Measurements from ENCODE around the gene CILP. TPM values are rescaled to one million over a fixed set of nuclear protein-coding genes. Genes with fewer than 3 reads are reported as not detected.

The CILP gene
- total RNA-seq, 4 donors from 2014 or later = 2.5 to 78.0 (median 5.5) TPM

DNA sequence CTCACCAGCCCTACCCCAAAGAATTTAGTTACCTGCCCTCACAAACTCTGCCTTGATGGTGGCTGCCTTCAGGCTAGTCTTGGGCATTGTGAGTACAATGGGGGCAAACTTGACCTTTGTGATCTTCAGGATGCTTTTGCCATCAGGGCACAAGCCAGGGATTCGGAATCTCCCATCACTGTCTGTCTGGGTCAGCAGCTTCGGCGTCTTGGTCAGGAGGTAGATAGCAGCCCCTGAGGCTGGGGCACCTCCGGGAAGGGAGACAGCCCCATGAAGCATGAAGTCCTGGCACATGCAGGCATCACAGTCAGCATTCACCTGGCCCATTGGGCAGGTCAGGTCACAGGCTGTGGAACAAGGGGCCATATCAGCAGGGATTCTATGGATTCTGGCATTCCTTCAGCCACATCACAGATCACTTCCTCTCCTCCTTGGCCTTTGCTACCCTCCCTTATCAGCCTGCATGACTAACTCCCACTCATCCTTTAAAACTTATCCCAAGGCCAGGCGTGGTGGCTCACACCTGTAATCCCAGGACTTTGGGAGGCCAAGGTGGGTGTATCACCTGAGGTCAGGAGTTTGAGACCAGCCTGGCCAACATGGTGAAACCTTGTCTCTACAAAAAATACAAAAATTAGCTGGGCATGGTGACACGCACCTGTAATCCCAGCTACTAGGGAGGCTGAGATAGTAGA, 6.9 kb downstream of the CILP start:
- DNase-seq = no peak
- no peaks in the 10 kb centered on the region for H3K36me3 ChIP-seq
- TF ChIP-seq, protein P1, sequence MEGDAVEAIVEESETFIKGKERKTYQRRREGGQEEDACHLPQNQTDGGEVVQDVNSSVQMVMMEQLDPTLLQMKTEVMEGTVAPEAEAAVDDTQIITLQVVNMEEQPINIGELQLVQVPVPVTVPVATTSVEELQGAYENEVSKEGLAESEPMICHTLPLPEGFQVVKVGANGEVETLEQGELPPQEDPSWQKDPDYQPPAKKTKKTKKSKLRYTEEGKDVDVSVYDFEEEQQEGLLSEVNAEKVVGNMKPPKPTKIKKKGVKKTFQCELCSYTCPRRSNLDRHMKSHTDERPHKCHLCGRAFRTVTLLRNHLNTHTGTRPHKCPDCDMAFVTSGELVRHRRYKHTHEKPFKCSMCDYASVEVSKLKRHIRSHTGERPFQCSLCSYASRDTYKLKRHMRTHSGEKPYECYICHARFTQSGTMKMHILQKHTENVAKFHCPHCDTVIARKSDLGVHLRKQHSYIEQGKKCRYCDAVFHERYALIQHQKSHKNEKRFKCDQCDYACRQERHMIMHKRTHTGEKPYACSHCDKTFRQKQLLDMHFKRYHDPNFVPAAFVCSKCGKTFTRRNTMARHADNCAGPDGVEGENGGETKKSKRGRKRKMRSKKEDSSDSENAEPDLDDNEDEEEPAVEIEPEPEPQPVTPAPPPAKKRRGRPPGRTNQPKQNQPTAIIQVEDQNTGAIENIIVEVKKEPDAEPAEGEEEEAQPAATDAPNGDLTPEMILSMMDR (IDR thresholded peaks at IDR 0.05) = no peak
- no peaks in the 10 kb centered on the region for H3K9me3 ChIP-seq
- no peaks in the 10 kb centered on the region for H3K27me3 ChIP-seq
- H3K4me1 ChIP-seq = no peaks in the 10 kb centered on the region
- intact Hi-C loops (cut with DNase I) = no loop called here
- no peak overlapping the region for H3K27ac ChIP-seq
- no peak overlapping the region for H3K4me3 ChIP-seq
- WGBS, 2 donors = 84 to 88% methylated on average over 4 to 6 of the region's 6 CpGs

DNA sequence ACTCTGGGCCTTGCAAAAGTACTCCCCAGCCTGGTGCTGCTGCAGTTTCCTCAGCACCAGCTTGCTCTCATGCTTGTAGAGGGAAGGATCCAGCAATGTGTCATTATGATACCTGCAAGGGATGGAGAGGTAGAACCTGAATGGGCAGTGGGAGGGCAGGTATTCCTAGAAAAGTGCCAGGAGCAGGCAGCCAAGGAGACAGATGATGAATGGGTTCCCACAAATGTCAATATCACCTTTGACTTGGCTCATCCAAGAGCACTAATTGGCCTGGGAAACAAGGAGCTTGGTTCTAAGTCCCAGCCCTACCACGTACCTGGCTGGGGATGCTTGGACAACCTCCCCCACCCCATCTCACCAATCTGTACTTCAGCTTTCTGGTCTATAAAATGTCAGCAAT, 9.4 kb downstream of the CILP start:
- H3K36me3 ChIP-seq = no peaks in the 10 kb centered on the region
- no peak for TF ChIP-seq POLR2A (IDR thresholded peaks at IDR 0.05)
- TF ChIP-seq, protein P1 (IDR thresholded peaks at IDR 0.05) = no peak
- WGBS, 2 donors = 44 to 92% methylated on average over 1 of the region's 1 CpG
- H3K27me3 ChIP-seq = no peaks in the 10 kb centered on the region
- no peaks in the 10 kb centered on the region for H3K9me3 ChIP-seq
- H3K4me1 ChIP-seq = peaks cover 0 to under 1% (median 0%) of the 10 kb centered on the region in 3 donors
- intact Hi-C loops (cut with DNase I) = no loop called here
- no peak overlapping the region for H3K4me3 ChIP-seq
- DNase-seq = no peak
- H3K27ac ChIP-seq = no peak overlapping the region

DNA sequence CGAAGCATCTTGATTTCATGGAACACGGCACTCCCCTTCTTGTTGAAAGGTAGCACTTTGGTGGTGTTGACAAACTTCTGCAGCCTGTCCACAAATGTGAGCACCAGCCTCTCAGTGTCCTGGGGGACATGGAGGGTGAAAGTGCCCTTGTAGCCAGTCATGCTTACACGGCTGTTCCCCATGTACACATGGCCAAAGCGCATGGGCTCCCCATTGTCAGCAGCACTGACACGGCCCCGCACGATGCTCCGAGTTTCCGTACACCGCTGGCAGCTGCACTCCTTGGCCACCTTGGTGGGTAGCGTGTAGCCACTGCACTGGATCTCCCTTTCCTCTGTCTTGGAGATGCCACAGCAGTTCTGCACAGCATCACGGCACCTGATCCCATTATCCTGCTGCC, 12.7 kb downstream of the CILP start:
- TF ChIP-seq, protein P1 (IDR thresholded peaks at IDR 0.05) = no peak
- no peak for TF ChIP-seq POLR2A (IDR thresholded peaks at IDR 0.05)
- Histone ChIP-seq H3K4me1 (peaks cover 0 to 29% (median 0%) of the 10 kb centered on the region in 3 donors), H3K36me3 (no peaks in the 10 kb centered on the region), H3K9me3 (no peaks in the 10 kb centered on the region), H3K27me3 (no peaks in the 10 kb centered on the region), H3K27ac (no peak overlapping the region), H3K4me3 (no peak overlapping the region)
- 94 to 96% methylated on average over 9 to 11 of the region's 12 CpGs for WGBS, 2 donors
- DNase-seq = no peak
- intact Hi-C loops (cut with DNase I) = loop anchor here (5.0 kb wide), 1 partner anchor 79 kb away; no protein-coding TSS in a partner anchor

DNA sequence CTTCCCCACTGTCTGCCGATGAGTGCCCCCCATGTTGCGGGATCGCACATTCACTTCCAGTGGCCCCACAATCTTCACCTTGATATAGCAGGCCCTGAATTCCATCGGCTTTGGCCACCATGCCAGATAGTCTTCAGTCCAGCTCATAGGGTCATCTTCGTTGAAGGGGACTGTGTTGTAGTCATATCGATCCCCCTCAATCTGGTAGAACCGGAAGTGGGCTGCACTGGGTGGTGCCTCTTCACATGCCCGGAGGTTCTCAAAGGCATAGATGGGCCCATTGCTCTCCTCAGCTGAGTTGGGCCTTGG, 14.0 kb downstream of the CILP start:
- WGBS, 2 donors = 93% methylated on average over 5 to 6 of the region's 8 CpGs
- intact Hi-C loops (cut with DNase I) = loop anchor here (5.0 kb wide), 1 partner anchor 80 kb away; no protein-coding TSS in a partner anchor
- peak overlapping the region in 1 of 4 donors; percentile 29 for H3K27ac ChIP-seq
- no peak overlapping the region for H3K4me3 ChIP-seq
- no peak for TF ChIP-seq POLR2A (IDR thresholded peaks at IDR 0.05)
- TF ChIP-seq, protein P1 (IDR thresholded peaks at IDR 0.05) = no peak
- peaks cover 0 to 29% (median 0%) of the 10 kb centered on the region in 3 donors for H3K4me1 ChIP-seq
- H3K27me3 ChIP-seq = no peaks in the 10 kb centered on the region
- H3K9me3 ChIP-seq = no peaks in the 10 kb centered on the region
- no peaks in the 10 kb centered on the region for H3K36me3 ChIP-seq
- DNase-seq = no peak

DNA sequence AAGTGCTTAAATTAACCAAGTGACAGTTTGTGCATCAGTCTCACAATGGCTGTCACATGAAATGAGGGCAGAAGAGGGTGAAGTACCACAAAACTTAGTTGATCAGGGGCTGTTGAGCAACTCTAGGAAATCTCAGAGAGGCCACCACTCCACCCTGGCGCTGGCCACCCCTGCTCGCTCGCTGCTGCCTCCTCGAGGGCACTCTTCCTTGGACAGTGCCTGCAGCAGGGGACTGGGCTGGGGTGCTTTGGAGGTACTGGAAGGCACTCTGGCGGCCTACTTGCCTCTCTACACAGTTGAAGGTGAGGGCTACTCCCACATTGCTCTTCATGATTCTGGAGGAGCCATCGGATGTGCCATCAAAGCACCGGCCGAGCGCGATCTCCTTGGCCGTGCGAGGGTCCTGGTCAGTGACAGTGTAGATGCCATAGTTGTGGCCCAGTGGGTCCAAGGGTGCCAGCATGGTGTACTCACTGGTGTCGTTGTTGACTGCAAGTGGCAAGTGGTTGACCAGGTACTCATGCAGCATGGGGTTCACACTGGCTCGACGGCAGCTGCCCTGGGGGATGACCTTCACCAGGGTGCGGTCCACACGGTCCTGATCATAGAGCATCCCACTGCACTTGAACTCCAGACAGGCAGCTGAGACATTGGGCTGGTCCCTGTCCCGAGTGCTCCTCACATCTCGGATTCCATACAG, 14.5 kb downstream of the CILP start:
- peaks cover 0 to 29% (median 0%) of the 10 kb centered on the region in 3 donors for H3K4me1 ChIP-seq
- H3K27me3 ChIP-seq = no peaks in the 10 kb centered on the region
- intact Hi-C loops (cut with DNase I) = loop anchor here (5.0 kb wide), 1 partner anchor 81 kb away; no protein-coding TSS in a partner anchor
- no peak for TF ChIP-seq POLR2A (IDR thresholded peaks at IDR 0.05)
- TF ChIP-seq, protein P1 (IDR thresholded peaks at IDR 0.05) = no peak
- H3K9me3 ChIP-seq = no peaks in the 10 kb centered on the region
- WGBS, 2 donors = 90 to 93% methylated on average over 4 to 17 of the region's 19 CpGs
- peak overlapping the region in 1 of 4 donors; percentile 29 for H3K27ac ChIP-seq
- no peak for DNase-seq
- H3K36me3 ChIP-seq = no peaks in the 10 kb centered on the region
- H3K4me3 ChIP-seq = no peak overlapping the region

Data from esophagus squamous epithelium (tissue), 5 donors.